Right renal pelvis (tissue), 4 donors: Measurements from ENCODE around the gene ALDH1A1. TPM values are rescaled to one million over a fixed set of nuclear protein-coding genes. Genes with fewer than 3 reads are reported as not detected.

Experiments
- DNase-seq, 4 donors: peaks; one replicate each; pipeline ENCODE4 v3.0.0-alpha.2; 2013; ENCODE audit warnings: low read depth in 4 of 4, low spot score in 3 of 4, missing footprints in 1 of 4
- polyA plus RNA-seq, 4 donors: library from polyadenylated mRNA; unstranded; fragments of 120-200 nt; gene quantifications; one replicate each; pipeline ENCODE4 v1.2.1, GENCODE V29; 2013; ENCODE audit not compliant: insufficient read length in 4 of 4

The ALDH1A1 gene
- polyA plus RNA-seq: 100 to 1,000 TPM; 277 to 346 (median 312) TPM

- DNase-seq: no peak
Observed at GRCh38 chr9:72952914-72953313, at the start of gene ALDH1A1. Gene ALDH1A1, minus strand, starts transcription at chr9:72953053. Its CDS starts 53 bp downstream, at chr9:72953000.

- DNase-seq: no peak
Observed at GRCh38 chr9:73001860-73002259, 49.0 kb upstream of the ALDH1A1 start.

DNA sequence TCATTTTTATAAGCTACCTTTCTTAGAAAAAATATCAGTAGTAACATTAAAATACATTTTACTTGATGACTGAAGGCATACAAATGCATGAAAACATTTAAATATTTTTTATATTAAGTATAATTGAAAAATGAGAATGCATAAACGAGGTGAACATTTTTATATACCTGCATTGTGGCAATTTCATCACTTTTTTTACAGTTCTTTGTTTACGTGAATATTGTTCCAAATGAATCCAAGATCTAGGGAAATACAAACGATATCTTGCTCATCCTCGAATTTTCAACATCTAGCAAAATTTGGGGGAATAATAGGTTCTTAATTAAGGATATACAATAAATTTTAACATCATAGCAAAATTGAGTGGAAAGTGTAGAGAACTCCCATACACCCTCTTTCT, 45.5 kb upstream of the ALDH1A1 start:
- DNase-seq: no peak

GRCh38 chr9:72997387-72997995, 44.6 kb upstream of the ALDH1A1 start:
- no peak for DNase-seq

DNA sequence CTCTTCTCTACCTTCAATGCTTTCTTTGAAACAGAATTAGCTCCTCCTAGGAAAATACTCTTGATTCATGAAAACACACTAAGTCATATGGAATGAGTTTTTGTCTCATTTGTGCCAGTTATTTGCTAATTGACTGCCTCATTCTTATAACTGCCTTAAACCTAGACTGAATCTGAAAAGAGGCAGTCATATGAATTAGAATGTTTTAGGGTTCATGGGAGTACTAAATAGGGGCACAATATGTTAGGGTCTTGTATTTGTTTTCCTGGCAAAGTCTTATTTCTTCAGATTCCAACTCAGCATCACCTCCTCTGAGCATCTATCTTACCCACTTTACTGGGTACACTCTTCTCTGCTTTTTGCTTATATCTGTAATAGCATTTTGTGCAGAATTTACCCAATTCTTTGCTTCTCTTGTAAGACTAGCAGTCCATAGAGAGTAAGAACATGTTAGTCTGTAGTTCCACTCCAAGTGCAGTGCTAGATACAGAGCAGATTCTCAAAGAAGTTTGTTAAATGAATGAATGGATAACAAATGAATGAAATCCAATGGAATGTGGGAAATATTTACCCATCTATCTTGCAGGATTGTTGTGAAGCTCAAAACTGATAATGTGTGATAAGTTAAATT, 43.9 kb upstream of the ALDH1A1 start:
- DNase-seq: no peak

DNA sequence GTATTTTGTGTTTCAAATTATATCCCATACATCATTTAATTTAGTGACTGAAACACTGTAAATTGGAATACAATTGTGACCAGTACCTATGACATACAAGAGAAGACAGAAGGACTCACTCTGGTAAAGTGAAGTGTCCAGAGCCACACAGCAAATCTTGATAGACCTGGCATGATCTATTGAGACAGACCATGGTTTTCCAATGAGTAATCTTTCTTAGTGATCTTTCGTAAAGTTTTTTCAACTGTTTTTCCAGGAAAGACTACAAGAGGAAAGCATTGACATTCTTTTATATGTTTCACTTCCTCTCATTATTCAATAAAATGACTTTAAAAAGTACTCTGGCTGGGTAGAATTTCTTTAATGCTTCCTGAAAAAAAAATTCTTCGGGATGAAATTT, 43.3 kb upstream of the ALDH1A1 start:
- no peak for DNase-seq

DNA sequence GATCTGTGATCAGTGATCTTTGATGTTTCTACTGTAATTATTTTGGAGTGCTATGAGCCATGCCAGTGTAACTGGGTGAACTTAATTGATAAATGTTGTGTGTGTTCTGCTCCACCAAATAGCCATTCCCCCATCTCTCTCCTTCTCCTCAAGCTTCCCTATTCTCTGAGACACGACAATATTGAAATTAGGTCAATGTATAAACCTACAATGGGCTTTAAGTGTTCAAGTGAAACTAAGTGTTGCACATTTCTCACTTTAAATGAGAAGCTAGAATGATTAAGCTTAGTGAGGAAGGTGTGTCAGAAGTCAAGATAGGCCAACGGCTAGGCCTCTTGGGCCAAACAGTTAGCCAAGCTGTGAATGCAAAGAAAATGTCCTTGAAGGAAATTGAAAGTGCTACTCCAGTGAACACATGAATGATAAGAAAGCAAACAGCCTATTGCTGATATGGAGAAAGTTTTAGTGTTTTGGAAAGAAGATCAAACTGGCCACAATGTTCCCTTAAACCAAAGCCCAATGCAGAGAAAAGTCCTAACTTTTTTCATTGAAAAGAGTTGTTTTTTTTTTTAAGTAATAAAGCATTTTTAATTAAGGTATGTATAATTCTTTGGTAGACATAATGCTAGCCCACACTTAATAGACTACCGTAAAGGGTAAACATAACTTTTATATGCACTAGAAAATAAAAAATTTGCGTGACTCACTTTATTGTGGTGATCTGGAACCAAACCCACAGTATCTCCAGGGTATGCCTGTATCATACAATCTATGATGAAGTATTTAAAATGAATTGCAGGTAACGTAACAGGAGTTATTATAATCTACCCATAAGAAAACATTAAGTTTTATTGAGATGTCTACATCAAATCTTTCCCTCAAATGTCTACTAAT, 42.5 kb upstream of the ALDH1A1 start:
- no peak for DNase-seq

GRCh38 chr9:72991772-72992171, 38.9 kb upstream of the ALDH1A1 start:
- no peak for DNase-seq

DNA sequence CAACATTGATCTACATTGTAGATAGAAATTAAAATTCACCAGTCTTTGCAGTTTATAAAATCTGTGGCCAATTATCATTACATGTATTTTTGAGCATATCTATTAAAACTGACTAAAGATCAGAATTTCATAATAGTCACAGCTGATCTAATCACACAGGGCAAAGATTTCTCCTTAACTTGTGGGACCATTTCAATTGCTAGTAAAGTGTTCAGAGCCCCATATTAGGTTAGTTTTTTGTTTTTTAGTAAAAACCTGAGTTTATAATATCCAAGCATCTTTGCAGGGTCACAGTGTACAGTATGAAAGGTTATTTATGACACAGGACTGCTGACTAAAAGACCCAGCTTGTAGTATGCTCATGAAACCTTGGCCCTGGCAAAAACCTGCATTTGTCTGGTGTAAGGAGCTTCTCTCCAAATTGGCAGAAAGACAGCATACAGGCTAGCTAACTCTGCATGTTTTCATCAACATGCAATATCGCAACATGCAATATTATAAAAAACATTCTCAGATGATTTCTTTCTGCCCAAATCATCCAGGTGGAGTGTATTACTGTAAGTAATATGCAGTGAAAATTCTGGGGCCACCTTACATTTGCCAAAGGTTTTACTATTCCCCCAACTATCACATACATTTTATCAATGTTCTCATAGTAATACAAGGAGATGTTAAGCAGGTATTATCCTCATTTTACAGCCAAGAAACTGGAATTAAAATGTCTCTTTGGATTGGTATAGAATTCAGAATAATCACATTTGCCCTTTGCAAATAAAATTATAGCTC, 37.7 kb upstream of the ALDH1A1 start:
- no peak for DNase-seq

- DNase-seq: no peak
Observed at GRCh38 chr9:72986522-72987116, 33.8 kb upstream of the ALDH1A1 start.

GRCh38 chr9:72985746-72986145, 32.9 kb upstream of the ALDH1A1 start:
- DNase-seq: no peak

GRCh38 chr9:72984991-72985390, 32.1 kb upstream of the ALDH1A1 start:
- DNase-seq: no peak

GRCh38 chr9:72984226-72984947, 31.5 kb upstream of the ALDH1A1 start:
- DNase-seq: no peak

DNA sequence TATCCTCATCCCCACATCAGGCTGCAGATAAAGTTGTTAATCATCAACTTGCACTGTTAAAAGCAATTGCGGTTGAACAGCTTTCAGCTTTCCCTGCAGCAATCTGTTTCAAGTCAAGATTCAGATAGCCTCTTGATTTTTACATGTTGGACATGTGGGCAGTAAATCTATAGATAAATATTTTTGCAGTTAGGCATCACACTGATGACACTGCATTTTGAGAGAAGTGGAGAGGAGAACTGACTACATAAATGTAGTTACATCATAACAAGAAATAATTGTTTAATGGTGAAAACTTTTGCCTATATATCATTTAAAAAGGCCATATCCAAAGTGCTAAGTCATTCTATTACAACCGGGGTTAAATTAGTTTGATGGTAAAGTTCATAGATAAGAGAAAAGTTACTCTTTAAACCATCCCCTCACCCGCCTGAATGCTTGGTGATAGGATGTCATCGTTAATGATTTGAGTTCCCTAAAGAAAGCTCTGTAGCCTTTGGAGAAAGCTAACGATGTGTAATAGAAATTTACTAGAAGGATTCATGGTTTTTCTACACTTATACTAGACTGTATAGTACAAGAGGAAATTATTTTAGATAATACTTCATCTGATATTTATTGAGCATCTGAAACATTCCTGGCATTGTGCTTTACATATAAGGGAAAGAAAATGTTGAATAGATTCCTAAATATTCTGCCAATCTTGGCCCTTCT, 30.8 kb upstream of the ALDH1A1 start:
- no peak for DNase-seq

DNA sequence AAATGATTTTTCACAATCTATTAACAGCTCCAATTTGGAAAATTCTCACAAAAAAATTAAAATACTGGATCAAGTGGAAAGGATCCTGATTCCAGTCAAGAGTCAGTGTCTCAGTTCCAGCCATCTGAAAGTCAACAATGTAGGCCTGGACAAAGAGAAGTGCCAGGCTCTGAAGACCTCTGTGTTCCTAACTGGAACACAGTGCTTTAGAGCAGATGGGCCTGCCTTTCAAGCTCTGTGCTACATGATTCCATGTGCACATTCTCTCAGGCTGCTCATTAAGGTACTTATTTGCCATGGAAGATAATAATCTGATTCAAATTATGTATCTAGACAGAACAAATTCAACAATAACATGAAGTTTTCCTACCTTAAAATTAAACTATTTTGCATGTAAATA, 30.2 kb upstream of the ALDH1A1 start:
- no peak for DNase-seq

GRCh38 chr9:72982146-72982799, 29.4 kb upstream of the ALDH1A1 start:
- no peak for DNase-seq

- no peak for DNase-seq
Observed at GRCh38 chr9:72981433-72981832, 28.6 kb upstream of the ALDH1A1 start.

- no peak for DNase-seq
Observed at GRCh38 chr9:72980600-72981265, 27.9 kb upstream of the ALDH1A1 start.
